ENCODE results near the gene ACSBG1.
A peak's percentile ranks its signal among the peaks of the same experiment; 100 is the strongest.
"Not testable (repeated sequence)": the region's sequence is repeated elsewhere in the genome, so short reads cannot be mapped to it uniquely, and the experiment has no call there.

The ACSBG1 gene

DNA sequence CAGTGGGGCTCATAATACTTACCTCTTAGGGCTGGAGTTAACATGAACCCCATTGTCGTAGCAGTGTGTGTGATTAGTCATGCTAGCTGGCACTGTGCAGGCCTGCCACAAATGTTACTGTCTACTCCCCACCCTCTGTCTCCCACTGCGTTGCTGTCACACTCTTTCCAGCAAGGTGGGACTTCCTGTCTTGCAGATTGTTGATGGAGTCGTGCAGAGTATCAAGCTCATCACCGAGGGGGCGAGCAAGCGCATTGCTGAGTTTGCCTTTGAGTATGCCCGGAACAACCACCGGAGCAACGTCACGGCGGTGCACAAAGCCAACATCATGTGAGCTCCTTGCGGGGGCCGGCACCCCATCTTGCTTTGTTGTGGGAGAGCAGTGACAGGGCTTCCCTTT, 72.3 kb downstream of the ACSBG1 start:
- DNase-seq: peak; percentile 40

DNA sequence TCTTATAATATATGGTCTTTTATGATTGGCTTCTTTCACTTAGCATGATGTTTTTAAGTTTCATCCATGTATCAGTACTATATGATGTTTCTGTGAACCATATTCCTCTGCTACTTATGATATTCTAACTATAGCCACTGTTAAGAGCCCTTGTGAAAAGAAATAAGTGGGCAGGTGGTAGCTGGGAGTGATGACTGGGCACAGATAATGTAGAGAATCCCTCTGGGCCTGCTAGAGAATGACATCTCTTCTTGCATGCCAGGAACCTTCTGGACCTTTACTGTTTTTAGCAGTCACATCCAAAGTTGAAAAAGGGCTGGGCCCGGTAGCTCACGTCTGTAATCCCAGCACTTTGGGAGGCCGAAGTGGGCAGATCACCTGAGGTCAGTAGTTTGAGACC, 75.0 kb downstream of the ACSBG1 start:
- DNase-seq: no peak

DNA sequence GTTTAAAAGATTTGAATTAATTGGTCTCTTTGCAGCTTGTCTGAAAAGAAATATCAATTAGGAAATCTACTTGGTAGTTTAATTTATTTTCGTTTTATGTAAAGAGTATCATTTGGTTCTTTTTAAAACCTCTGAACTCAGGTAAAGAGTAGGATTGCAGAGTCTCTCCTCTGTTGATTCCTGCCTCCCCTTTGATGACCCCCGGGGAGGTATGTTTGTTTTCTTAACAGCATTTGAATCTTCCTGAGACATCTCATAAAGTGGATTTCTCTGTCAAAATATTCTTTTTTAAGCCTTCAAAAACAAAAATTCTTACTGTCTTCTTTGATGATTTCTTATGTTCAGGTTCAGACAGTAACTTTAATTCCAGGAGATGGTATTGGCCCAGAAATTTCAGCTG, 77.2 kb downstream of the ACSBG1 start:
- DNase-seq: no peak

GRCh38 chr15:78156653-78157052, 77.7 kb downstream of the ACSBG1 start:
- DNase-seq: no peak

- DNase-seq: no peak
These were observed 78.9 kb downstream of the ACSBG1 start for GRCh38 chr15:78155355-78155939.

DNA sequence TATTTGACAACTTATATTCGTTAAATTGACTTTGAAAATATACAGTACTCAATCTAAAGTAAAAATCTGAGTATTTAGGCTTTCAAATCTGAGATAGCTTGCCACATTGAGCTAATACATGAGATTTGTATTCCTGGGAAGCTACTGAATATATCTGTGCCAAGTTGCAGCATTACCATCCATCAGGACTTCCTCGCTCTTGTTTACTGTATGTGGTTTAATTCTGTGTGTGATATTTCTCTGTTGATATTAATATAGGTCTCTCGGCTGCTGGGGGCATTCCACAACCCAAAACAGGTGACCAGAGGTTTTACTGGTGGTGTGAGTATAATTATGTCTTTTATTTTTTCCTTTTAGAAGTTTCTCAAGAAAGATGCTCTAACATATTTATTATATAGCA, 79.4 kb downstream of the ACSBG1 start:
- DNase-seq: no peak

GRCh38 chr15:78151075-78151474, 83.3 kb downstream of the ACSBG1 start:
- DNase-seq: not testable (repeated sequence)

DNA sequence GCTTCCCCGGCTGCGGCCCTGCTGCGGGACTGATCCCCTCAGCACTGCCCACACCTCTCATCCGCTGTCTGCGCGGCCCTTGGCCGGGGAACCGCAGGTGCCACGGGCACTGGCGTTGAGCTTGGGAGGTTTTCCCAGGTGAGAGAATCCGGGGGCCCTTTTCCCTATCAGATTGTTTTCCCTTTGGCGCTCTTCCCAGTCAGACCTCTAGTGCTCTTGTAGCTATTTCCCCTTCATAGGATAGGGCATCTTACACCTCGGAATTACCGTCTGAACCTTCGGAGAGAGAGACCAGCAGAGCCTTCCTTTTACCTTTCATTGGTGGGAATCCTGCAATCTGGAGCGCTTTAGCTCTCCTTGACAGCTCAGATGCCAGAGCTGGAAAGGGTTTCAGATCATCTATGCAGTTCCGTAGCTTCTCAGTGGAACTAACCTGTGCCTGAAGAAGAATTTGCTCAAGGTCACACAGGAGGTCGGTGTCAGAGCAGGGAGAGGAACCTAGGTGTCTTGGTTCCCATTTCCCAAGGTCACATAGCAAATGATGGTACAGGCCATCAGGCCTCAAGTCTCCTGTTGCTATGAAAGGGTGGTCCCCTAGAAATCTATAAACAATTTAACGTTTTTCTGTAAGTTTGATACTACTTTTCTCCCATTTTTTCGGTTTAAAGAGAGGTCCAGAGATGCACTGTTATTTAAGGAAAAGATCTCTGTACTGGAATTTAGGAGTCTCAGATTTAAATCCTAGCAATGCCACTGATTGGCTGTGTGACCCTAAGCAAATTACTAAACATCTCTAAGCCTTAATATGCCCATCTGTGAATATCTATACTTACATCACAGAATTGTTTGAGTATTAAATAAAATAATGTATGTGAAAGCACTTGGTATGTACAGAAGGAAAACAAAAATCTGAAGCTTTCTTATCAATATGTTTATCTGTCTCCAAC, 84.3 kb downstream of the ACSBG1 start:
- DNase-seq: no peak

GRCh38 chr15:78149068-78149804, 85.1 kb downstream of the ACSBG1 start, which contains the start of gene IDH3A:
Gene IDH3A (plus strand): TSS chr15:78149362. CDS start chr15:78149404, 42 bp downstream.
- peak; percentile 100 for DNase-seq

DNA sequence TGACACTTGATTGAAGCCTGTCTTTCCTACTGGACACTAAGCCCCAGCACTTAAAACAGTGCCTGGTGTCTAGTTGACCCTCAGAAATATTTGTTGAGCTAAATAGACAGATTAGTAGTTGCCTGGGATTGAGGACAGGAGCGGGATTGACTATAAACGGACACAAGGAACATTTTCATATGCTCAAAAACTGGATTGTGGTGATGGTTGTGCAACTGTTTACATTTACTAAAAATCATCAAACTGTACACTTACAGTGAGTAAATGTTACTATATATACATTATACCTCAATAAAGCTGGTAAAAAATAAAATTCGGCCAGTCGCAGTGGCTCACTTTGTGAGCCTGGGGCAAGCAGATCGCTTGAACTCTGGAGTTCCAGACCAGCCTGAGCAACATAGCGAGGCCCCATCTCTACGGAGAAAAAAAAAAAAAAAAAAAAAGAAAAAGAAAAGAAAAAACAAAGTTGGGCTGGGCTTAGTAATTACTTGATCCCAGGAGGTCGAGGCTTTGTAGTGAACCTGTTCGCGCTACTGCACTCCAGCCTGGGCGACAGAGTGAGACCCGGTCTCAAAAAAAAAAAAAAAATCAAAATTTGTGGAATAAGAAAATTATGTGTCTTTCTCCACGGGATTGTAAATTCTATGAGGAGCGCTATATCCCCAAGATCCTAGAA, 85.8 kb downstream of the ACSBG1 start:
- no peak for DNase-seq

DNA sequence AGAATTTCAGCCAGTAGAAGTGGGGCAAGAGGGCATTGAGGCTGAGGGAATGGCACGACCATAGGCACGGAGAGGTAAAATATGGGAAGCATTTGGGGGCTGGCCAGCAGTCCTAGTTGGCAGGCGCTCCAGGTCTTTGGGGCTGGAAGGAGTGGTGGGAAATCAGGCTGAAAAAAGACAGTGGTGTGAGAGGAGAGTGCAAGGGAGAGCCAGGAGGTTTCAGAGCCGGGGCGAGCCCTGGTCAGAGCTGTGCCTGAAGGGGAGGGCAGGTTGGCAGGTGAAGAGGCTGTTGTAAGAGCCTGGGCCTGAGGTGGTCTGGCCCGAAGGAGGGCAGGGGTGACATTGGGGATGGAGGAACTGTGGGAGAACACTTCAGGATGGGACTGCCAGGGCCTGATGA, 86.8 kb downstream of the ACSBG1 start:
- DNase-seq: no peak

GRCh38 chr15:78146425-78147154, 87.8 kb downstream of the ACSBG1 start:
- no peak for DNase-seq

DNA sequence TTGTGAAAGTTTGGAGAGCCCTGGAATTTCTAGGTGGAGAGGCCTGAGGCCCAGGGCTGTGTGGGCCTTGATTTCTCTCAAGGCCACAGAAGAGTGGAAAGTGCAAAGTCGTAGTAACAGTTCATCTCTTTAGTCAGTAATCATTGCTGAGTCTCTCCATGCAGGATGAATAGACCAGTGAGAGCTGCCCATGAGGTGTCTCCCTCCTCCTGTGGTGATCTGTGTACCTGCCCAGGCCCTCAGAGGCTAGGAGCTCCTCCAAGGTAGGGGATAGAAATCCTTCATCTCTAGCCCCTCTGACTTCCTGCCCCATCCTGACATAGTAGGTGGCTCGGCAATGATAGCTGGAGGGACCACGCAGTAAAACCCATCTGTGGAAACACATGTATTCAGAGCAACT, 92.0 kb downstream of the ACSBG1 start:
- DNase-seq: no peak

- DNase-seq: no peak
These were observed 94.1 kb downstream of the ACSBG1 start for GRCh38 chr15:78140292-78140691.

DNA sequence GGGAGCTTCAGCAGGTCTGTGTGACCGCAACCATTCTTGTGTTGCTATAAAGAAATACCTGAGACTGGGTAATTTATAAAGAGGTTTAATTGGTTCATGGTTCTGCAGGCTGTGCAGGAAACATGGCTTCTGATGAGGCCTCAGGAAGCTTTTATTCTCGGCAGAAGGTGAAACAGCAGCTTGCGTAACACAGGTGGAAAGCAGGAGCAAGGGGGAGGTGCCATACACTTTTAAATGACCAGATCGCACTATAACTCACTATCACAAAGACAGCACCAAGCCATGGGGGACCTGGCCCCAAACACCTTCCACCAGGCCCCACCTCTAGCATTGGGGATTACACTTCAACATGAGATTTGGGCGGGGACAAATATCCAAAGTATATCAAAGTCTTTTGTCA, 94.8 kb downstream of the ACSBG1 start:
- no peak for DNase-seq

DNA sequence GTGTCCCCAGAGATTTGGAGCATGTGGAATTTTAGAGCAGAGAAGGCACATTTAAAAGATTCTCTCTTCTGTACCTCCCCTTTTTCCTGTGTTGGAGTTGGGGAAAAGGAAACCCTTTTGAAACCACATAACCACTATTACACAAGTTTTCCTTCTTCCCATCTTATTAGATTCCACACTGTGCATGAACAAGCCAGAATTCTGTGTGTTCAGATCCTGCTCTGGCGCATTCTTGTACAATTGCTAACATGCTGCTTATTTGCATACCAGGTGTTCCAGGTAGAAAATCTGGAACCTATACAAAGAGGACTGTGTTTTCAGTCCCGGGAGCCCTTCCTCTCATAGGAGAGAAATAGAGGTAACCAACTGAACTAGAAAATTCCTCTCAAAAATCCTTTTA, 100.6 kb downstream of the ACSBG1 start:
- no peak for DNase-seq

- peak; percentile 65 for DNase-seq
These were observed 102.9 kb downstream of the ACSBG1 start, which contains the start of gene CIB2 for GRCh38 chr15:78131295-78132061. Gene CIB2 (minus strand): TSS chr15:78131445. CDS start chr15:78131215, 230 bp downstream.

DNA sequence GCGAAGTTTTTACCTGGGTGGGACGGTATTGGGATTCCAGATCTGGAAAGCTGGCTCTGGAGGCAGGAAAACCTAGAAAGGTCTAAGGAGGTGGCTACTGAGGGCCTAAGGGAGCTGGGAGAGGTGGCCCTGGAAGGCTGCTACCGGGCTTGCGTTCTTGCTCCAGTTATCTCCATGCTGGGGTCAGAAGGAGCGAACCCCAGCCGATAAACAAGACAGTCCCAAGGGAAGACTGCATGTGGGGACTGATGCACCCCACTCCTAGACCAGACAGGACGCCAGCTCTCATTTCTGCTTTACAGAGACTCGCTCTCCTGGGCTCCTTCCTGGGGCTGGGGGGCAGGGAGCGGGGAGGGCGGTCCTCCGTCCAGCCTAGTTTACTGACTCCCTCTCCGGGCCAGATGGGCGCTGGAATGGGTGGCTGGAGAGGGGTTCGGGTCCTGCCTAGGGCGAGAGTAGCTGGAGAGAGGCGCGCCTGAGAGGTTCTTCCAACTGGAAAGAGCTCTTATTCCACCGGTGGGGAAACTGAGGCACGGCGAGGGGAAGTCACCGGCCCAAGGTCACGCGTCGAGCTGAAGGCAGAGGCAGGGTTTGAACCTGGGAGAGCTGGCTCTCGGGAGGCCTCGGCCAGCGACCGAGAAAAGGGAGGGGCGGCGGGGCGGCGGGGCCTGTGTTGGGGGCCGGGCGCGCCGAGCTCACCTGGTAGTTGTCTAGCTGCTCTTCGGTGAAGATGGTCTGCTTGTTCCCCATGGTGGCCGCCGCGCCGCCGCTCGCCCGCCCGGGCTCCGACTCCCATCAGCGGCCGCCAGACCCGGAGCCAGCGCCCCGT, 103.7 kb downstream of the ACSBG1 start:
- DNase-seq: peak; percentile 24

DNA sequence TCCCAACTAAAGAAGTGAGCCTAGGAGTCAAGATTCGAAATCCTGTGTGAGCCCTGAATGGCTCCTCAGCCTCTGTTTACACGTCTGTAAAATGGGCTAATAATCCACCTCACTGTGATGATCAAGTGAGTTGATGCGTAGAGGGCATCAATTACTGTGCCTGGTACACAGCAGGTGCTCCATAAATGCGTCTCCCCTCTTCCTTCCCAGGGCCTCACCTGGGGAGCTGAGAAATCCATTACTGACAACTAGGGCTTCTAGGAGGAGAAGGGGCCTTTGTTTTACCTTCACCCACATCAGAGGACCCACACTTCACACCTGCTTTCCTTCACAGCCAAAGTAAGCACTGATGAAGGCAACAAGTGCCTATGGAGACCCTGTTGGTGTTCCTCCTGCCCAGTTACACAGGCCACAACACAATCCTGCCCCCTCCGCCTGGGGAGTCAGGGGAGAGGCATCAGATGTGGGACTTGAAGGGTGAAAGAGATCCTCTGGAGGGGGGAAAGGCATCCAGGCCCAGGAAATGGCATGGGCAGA, 104.5 kb downstream of the ACSBG1 start:
- no peak for DNase-seq

All from activated CD4-positive, alpha-beta T cell treated with anti-CD3 and anti-CD28 coated beads, Interleukin-2, amount 50 U/mL, for 1 hour (primary cell).